Stimulated activated CD4-positive, alpha-beta T cell treated with anti-CD3 and anti-CD28 coated beads, TNF-alpha, amount 100 ng/mL, for 24 hours (primary cell): ENCODE measurements around the gene ZNF132.
"Not testable (repeated sequence)": the region's sequence is repeated elsewhere in the genome, so short reads cannot be mapped to it uniquely, and the experiment has no call there.

Source experiments
- DNase-seq, 3 experiments: peaks; one replicate each; pipeline ENCODE4 v3.0.0-alpha.2; 2020; ENCODE audit warnings: low read depth in 3 of 3

Gene ZNF132

GRCh38 chr19:58439576-58440554 lies at the start of gene ZNF132:
Gene ZNF132 (minus strand): TSS chr19:58440153. CDS start chr19:58439821, 332 bp downstream.
- DNase-seq: peak; percentile 82 to 92 (median 92)

- not testable (repeated sequence) for DNase-seq
These were observed 44.4 kb upstream of the ZNF132 start for GRCh38 chr19:58484349-58484748.

DNA sequence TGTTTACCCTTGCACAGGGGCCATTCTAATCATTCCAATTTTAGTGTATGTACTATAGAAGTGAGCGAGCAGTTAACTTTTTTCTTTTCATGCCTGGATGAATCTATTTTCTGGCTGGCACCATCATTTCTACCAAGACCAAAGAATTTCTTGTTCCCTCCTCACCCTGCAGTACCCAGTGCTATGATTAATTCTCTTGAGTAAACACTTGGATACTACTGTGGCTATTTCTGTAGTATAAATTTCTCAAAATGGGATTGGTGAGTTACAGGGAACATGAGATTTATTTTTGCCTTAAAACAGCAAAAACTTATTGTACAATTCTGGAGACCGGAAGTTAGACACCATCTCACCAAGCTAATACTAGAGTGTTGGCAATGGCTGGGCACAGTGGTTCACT lies 43.8 kb upstream of the ZNF132 start:
- no peak for DNase-seq

DNA sequence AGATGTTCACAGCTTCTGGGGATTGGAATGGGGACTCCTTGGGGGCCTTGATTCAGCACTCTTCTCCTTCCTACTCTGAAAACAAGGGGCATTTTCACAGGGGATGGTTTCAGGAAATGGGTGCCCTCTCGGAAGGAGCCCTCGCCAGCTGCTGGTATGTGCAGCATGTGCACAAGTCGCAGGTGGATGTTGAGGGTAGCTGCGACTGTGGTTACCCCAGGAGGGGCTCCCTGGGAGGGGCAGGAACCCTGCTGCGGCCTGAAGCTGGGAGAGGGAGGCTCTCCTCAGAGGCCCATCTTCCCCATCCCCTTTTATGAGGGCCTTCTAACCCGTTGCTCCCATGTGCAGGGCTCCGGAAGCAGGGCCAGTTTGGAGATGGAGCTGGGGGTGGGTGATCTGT lies 42.4 kb upstream of the ZNF132 start:
- no peak for DNase-seq

GRCh38 chr19:58480831-58481230 lies 40.9 kb upstream of the ZNF132 start:
- no peak for DNase-seq

GRCh38 chr19:58480481-58480830 lies 40.5 kb upstream of the ZNF132 start:
- DNase-seq: no peak

DNA sequence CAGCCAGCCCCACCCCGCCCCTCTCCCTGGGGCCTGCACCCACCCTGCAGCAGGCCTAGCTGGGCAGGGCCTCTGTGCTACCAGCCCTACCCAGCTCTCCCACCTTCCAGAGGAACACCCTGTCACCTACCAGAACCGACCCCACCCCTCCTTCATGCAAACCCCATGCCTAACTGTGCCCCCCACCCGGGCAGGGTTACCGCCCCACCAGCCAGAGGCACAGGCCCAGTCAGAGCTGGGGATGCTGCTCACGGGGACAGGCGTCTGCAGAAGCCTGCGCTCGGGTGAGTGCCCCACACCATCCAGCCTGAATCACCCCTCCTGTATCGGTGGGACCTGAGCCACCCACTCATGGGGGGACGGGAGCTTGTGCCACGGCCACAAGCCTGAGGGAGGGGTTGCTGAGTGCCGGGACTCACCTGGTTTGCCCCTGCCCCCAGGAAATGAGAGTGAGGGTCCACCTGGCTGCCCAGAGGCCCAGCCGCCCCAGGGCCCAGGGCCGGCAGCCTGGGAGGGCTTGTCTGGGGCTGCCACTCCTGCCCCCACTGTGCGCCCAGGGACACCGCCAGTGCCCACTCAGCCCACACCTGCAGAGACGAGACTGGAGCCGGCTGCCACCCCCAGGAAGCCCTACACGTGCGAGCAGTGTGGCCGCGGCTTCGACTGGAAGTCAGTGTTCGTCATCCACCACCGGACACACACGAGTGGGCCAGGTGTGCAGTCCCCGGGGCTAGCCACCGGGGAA lies 40.0 kb upstream of the ZNF132 start:
- no peak for DNase-seq

DNA sequence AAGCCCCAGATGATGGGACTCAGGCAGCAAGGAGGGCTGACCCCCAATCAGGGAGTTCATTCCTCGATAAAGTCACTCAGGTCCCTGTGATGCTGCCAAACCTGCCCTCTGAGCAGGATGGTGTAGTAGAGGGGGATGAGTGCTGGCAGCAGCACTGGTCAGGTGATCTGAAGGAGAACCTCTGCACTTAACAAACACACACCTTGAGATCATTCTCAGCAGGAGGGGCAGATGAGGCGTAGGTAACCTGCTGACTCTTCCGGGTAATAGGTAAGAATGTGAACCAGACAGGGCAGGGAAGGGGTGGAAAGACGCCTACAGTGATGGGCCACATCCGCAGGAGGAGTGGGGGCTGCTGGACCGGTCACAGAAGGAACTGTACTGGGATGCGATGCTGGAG lies 39.4 kb upstream of the ZNF132 start:
- DNase-seq: no peak

GRCh38 chr19:58477871-58478270 lies 37.9 kb upstream of the ZNF132 start:
- no peak for DNase-seq

DNA sequence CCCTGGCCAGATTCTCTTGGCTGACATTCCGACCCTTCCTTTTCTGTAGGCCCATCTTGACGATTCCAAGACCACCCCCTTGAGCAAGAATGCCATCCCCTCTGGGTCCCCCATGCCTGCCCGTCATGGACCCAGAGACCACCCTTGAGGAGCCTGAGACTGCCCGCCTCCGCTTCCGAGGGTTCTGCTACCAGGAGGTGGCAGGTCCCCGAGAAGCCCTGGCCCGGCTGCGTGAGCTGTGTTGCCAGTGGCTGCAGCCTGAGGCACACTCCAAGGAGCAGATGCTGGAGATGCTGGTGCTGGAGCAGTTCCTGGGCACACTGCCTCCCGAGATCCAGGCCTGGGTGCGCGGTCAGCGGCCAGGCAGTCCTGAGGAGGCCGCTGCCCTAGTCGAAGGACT lies 37.2 kb upstream of the ZNF132 start:
- DNase-seq: no peak

DNA sequence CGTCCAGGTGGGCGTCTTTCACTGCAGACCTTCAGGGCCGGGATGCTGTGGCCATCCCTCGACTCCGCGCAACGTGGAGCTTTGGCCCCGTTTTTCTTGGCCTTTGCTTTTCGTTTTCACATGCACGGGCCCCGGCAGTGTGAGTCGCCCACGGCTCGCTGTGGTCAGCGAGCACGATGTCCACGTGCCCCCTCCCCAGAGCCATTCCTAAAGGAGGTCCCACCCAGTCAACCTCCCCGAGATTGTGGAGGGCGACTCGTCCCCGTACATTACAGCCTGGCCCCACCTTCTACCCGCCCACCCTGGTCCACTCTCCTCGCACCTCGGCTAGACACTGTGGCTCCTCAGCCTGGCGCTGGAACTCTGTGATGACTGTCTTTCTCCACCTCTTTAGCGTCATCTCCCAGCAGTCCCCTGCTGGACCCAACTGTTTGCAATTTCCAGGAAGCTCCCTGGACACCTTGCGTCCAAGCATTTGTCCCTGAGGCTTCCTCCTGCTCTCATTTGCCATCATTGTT lies 36.6 kb upstream of the ZNF132 start:
- no peak for DNase-seq

- DNase-seq: peak; percentile 89 to 94 (median 93)
These were observed 36.0 kb upstream of the ZNF132 start, which contains the start of gene ZNF446 for GRCh38 chr19:58475714-58476497. Gene ZNF446 (plus strand): TSS chr19:58476352. CDS start chr19:58477219, 867 bp downstream.

DNA sequence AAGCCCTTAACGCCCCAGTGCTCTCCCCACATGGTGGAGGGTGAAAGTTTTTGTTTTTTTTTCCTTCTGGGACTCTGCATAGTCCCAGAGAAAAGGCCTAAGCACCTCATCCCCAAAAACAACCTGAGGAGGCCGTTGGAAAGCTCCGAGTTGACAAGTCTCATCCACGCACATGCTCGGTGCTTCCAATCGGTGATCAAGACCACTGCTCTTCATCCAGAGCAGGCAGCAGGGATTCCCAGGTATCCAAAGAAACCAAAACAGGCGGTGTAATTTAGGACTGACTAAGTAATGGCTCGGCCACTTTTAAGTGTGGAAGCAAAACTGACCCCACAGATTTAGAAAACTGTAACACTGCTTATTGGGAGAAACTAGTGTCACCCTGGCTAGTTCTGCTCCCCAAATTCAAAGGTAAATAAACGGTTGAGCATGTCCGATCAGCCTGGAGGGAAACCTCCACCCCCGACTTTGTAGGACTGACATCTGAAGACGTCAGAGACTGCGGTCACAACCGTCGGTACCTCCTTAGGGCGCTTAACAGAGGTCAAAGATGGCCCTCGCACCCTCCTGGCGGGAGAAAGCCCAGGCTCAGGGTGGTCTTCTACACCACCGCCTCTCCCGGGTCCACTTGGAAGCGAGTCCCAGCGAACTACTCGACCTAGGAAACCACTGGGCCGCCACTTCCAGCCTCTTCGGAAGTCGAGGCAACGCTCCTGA lies 35.2 kb upstream of the ZNF132 start:
- DNase-seq: no peak

GRCh38 chr19:58474291-58474996 lies 34.5 kb upstream of the ZNF132 start:
- DNase-seq: no peak

- DNase-seq: no peak
These were observed 33.8 kb upstream of the ZNF132 start for GRCh38 chr19:58473775-58474174.

DNA sequence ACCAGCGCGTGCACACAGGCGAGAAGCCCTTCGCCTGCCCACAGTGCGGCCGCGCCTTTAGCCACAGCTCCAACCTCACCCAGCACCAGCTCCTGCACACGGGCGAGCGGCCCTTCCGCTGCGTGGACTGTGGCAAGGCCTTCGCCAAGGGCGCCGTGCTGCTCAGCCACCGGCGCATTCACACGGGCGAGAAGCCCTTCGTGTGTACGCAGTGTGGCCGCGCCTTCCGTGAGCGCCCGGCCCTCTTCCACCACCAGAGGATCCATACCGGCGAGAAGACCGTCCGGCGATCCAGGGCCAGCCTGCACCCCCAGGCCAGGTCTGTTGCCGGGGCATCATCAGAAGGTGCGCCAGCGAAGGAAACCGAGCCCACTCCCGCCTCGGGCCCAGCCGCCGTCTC lies 31.8 kb upstream of the ZNF132 start:
- DNase-seq: no peak

DNA sequence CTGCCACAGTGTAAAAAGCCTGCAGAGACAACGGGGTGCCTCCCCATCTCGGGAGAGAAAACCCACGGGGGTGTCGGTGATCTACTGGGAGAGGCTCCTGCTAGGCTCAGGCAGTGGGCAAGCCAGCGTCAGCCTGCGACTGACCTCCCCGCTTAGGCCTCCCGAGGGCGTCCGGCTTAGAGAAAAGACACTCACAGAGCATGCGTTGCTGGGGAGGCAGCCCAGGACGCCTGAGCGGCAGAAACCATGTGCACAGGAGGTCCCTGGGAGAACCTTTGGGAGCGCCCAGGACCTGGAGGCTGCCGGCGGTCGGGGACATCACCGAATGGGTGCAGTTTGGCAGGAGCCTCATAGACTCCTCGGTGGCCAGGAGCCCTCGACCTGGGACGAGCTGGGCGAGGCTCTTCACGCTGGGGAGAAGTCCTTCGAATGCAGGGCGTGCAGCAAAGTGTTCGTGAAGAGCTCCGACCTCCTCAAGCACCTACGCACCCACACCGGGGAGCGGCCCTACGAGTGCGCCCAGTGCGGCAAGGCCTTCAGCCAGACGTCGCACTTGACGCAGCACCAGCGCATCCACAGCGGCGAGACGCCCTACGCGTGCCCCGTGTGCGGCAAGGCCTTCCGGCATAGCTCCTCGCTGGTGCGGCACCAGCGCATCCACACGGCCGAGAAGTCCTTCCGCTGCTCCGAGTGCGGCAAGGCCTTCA lies 31.0 kb upstream of the ZNF132 start:
- not testable (repeated sequence) for DNase-seq

GRCh38 chr19:58469241-58470013 lies 29.5 kb upstream of the ZNF132 start:
- no peak for DNase-seq
